HG02840 (cell line): ENCODE results near the gene C1orf141.
"Not testable (repeated sequence)": the region's sequence is repeated elsewhere in the genome, so short reads cannot be mapped to it uniquely, and the experiment has no call there.

Experiments used
- ATAC-seq: cut with Tn5 transposase; IDR thresholded peaks from one replicate; pipeline ENCODE4 v1.9.1; 2021; ENCODE audit warnings: mild to moderate bottlenecking, moderate library complexity, moderate number of reproducible peaks; ENCODE audit not compliant: unreplicated experiment, low FRiP score

The C1orf141 gene

GRCh38 chr1:67144696-67145095 is 9.9 kb upstream of the C1orf141 start:
- no peak for ATAC-seq

- ATAC-seq = no peak
Observed at GRCh38 chr1:67143966-67144365, 9.2 kb upstream of the C1orf141 start.

- no peak for ATAC-seq
Observed at GRCh38 chr1:67142931-67143330, 8.2 kb upstream of the C1orf141 start.

GRCh38 chr1:67141832-67142231 is 7.1 kb upstream of the C1orf141 start:
- ATAC-seq = not testable (repeated sequence)

- no peak for ATAC-seq
Observed at GRCh38 chr1:67140460-67140859, 5.7 kb upstream of the C1orf141 start.

GRCh38 chr1:67138813-67139499 is 4.2 kb upstream of the C1orf141 start:
- ATAC-seq = no peak

- ATAC-seq = no peak
Observed at GRCh38 chr1:67137307-67137753, 2.6 kb upstream of the C1orf141 start.

GRCh38 chr1:67135354-67135753 is 584 bp upstream of the C1orf141 start:
- no peak for ATAC-seq

- no peak for ATAC-seq
Observed at GRCh38 chr1:67133177-67133576, 1.6 kb downstream of the C1orf141 start.

GRCh38 chr1:67130673-67131072 is 4.1 kb downstream of the C1orf141 start:
- ATAC-seq = no peak

- ATAC-seq = no peak
Observed at GRCh38 chr1:67126974-67127373, 7.8 kb downstream of the C1orf141 start.

GRCh38 chr1:67126111-67126746 is 8.5 kb downstream of the C1orf141 start:
- no peak for ATAC-seq

- ATAC-seq = no peak
Observed at GRCh38 chr1:67124455-67124854, 10.3 kb downstream of the C1orf141 start.

GRCh38 chr1:67120855-67121619 is 13.7 kb downstream of the C1orf141 start:
- no peak for ATAC-seq

GRCh38 chr1:67118646-67119045 is 16.1 kb downstream of the C1orf141 start:
- ATAC-seq = no peak

- ATAC-seq = no peak
Observed at GRCh38 chr1:67118191-67118590, 16.6 kb downstream of the C1orf141 start.

GRCh38 chr1:67114162-67114561 is 20.6 kb downstream of the C1orf141 start:
- ATAC-seq = no peak

GRCh38 chr1:67110352-67110751 is 24.4 kb downstream of the C1orf141 start:
- ATAC-seq = no peak

GRCh38 chr1:67105508-67105907 is 29.3 kb downstream of the C1orf141 start:
- ATAC-seq = no peak

GRCh38 chr1:67103548-67103947 is 31.2 kb downstream of the C1orf141 start:
- ATAC-seq = no peak

- no peak for ATAC-seq
Observed at GRCh38 chr1:67100833-67101232, 33.9 kb downstream of the C1orf141 start.
